ENCODE data around the gene SERPINA4.

GRCh38 chr14:94531187-94531586 lies 30.1 kb upstream of the SERPINA4 start:
- TF ChIP-seq TRIM28 (IDR thresholded peaks at IDR 0.05; ENCODE audit: borderline replicate concordance, low read length) (no peak), ATF2 (tag by site-specific recombination; IDR thresholded peaks at IDR 0.05; ENCODE audit: low read depth) (no peak), CTCF (tag by site-specific recombination; IDR thresholded peaks at IDR 0.05) (no peak), ZBTB44 (tag by site-specific recombination; IDR thresholded peaks at IDR 0.05) (no peak), ZNF148 (tag by site-specific recombination; IDR thresholded peaks at IDR 0.05; ENCODE audit: borderline replicate concordance) (no peak), ZNF335 (tag by site-specific recombination; conservative IDR thresholded peaks at IDR 0.05) (no peak), SP7 (tag by site-specific recombination; IDR thresholded peaks at IDR 0.05) (no peak), ZBTB7A (tag by site-specific recombination; IDR thresholded peaks at IDR 0.05; ENCODE audit: low read depth) (no peak), ZNF221 (tag by site-specific recombination; IDR thresholded peaks at IDR 0.05; ENCODE audit: borderline replicate concordance) (no peak), ZFP37 (tag by site-specific recombination; IDR thresholded peaks at IDR 0.05) (no peak), ZNF274 (IDR thresholded peaks at IDR 0.05; ENCODE audit: low read length) (no peak), ZNF274 (tag by site-specific recombination; IDR thresholded peaks at IDR 0.05; ENCODE audit: borderline replicate concordance) (no peak), ZIC2 (tag by site-specific recombination; IDR thresholded peaks at IDR 0.05) (no peak), ZNF404 (tag by site-specific recombination; IDR thresholded peaks at IDR 0.05) (no peak), MYNN (tag by site-specific recombination; IDR thresholded peaks at IDR 0.05; ENCODE audit: borderline replicate concordance) (no peak)

Measured in HEK293 (cell line).